Endothelial cell of umbilical vein (primary cell): ENCODE results near the gene CDH23. TPM values are rescaled to one million over a fixed set of nuclear protein-coding genes. Genes with fewer than 3 reads are reported as not detected.

Experiments
- BruUV-seq: library from RNA; stranded (reverse); fragments of 400-500 nt; replicated peaks from 2 replicates; lab custom pipeline; 2021; lab: Mats Ljungman, UMichigan
- CTCF ChIA-PET: fragments of 300-600, 350-600 bp; sonication (Branson Sonifier 250); formaldehyde crosslinking; loops from one replicate; lab custom pipeline; 2021; ENCODE audit warnings: antibody characterized with exemption, inconsistent platforms; lab: Charles Lee
- POLR2A ChIA-PET: fragments of 300-600, 350-600 bp; sonication (Branson Sonifier 250); formaldehyde crosslinking; loops from one replicate; lab custom pipeline; 2021; ENCODE audit warnings: antibody characterized with exemption, inconsistent platforms; lab: Charles Lee
- DNase-seq: peaks from one replicate; pipeline ENCODE4 v3.0.0-alpha.2; 2011; ENCODE audit warnings: low read depth, low spot score
- FAIRE-seq: peaks from 2 replicates; lab custom pipeline; 2011; peaks lifted over from hg19 to GRCh38; lab: Jason Lieb, UNC
- H2AFZ ChIP-seq: 2 replicates; pipeline ENCODE4 v1.6.0; 2012; ENCODE audit warnings: low read depth, low read length, control low read depth, inconsistent platforms
- H3K27ac ChIP-seq: 2 replicates; pipeline ENCODE4 v1.5.1; 2011; ENCODE audit warnings: low read depth, mild to moderate bottlenecking, control low read depth, low read length, moderate library complexity; ENCODE audit not compliant: insufficient read depth
- H3K27me3 ChIP-seq, 2 experiments: 2 replicates each; pipeline versions ENCODE4 v1.6.0 to v1.6.1; 2011; ENCODE audit warnings: low read length in 2 of 2, mixed read lengths in 1 of 2; ENCODE audit not compliant: control insufficient read depth in 2 of 2, insufficient read depth in 2 of 2
- H3K36me3 ChIP-seq, 2 experiments: 2 replicates in 1 of 2; 3 replicates in 1 of 2; pipeline ENCODE4 v1.5.1; 2011; ENCODE audit warnings: low read length in 2 of 2, mild to moderate bottlenecking in 1 of 2, moderate library complexity in 1 of 2; ENCODE audit not compliant: control insufficient read depth in 2 of 2, insufficient read depth in 2 of 2; ENCODE audit errors: extremely low read depth in 1 of 2
- H3K4me1 ChIP-seq: 3 replicates; pipeline ENCODE4 v1.5.1; 2011; ENCODE audit warnings: mild to moderate bottlenecking, low read length; ENCODE audit not compliant: control insufficient read depth, insufficient read depth; ENCODE audit errors: extremely low read depth
- H3K4me2 ChIP-seq: 2 replicates; pipeline ENCODE4 v1.6.1; 2011; ENCODE audit warnings: low read length, control low read depth, mixed read lengths; ENCODE audit not compliant: insufficient read depth
- H3K4me3 ChIP-seq, 3 experiments: fragments of 200-600 bp in 1 of 3; sonication (generic), shearing (Covaris generic) in 1 of 3; replicated peaks in 1 of 3; 2 replicates each; pipeline ENCODE4 v1.5.1; 2011 to 2016; ENCODE audit warnings: control low read depth in 3 of 3, low read length in 3 of 3, mild to moderate bottlenecking in 2 of 3, inconsistent platforms in 1 of 3, low read depth in 1 of 3, moderate library complexity in 1 of 3; ENCODE audit not compliant: insufficient read depth in 1 of 3
- H3K79me2 ChIP-seq: 2 replicates; pipeline ENCODE4 v1.6.0; 2012; ENCODE audit warnings: low read length, inconsistent platforms; ENCODE audit not compliant: control insufficient read depth, insufficient read depth
- H3K9ac ChIP-seq: replicated peaks from 2 replicates; pipeline ENCODE3; 2011; ENCODE audit warnings: low read length, control low read depth; ENCODE audit not compliant: insufficient read depth; ENCODE audit errors: extremely low read depth
- H3K9me1 ChIP-seq: replicated peaks from 3 replicates; pipeline ENCODE4 v1.6.0; 2011; ENCODE audit warnings: mild to moderate bottlenecking, low read length; ENCODE audit not compliant: control insufficient read depth, insufficient read depth; ENCODE audit errors: extremely low read depth
- H3K9me3 ChIP-seq: replicated peaks from 2 replicates; pipeline ENCODE4 v1.5.1; 2012; ENCODE audit warnings: low read length, inconsistent platforms; ENCODE audit not compliant: control insufficient read depth, insufficient read depth
- H4K20me1 ChIP-seq: replicated peaks from 2 replicates; pipeline ENCODE3; 2011; ENCODE audit warnings: mild to moderate bottlenecking, low read length; ENCODE audit not compliant: control insufficient read depth, insufficient read depth; ENCODE audit errors: extremely low read depth
- CTCF ChIP-seq, 2 donors: IDR thresholded peaks; 1 replicate in 1 of 2; 2 replicates in 1 of 2; pipeline ENCODE4 v1.5.1; 2011; ENCODE audit warnings: low read length in 2 of 2, mild to moderate bottlenecking in 2 of 2, moderate library complexity in 2 of 2, control low read depth in 1 of 2, inconsistent platforms in 1 of 2, low read depth in 1 of 2; ENCODE audit not compliant: insufficient read depth in 1 of 2; ENCODE audit errors: extremely low read depth in 1 of 2
- EZH2 ChIP-seq: IDR thresholded peaks from 2 replicates; pipeline ENCODE4 v1.6.1; 2012; ENCODE audit warnings: borderline replicate concordance, low read depth, mild to moderate bottlenecking, moderate library complexity, low read length, inconsistent platforms; ENCODE audit not compliant: severe bottlenecking
- FOS ChIP-seq: IDR thresholded peaks from 2 replicates; pipeline ENCODE4 v1.6.1; 2011; ENCODE audit warnings: mild to moderate bottlenecking, low read length, moderate library complexity, borderline replicate concordance; ENCODE audit not compliant: insufficient read depth
- MAX ChIP-seq: IDR thresholded peaks from 2 replicates; pipeline ENCODE4 v1.6.1; 2011; ENCODE audit not compliant: insufficient read depth, insufficient read length
- MYC ChIP-seq: IDR thresholded peaks from one replicate; pipeline ENCODE4 v1.6.1; 2011; ENCODE audit warnings: mild to moderate bottlenecking, low read depth, low read length
- POLR2AphosphoS5 ChIP-seq: IDR thresholded peaks from 2 replicates; pipeline ENCODE4 v1.6.1; 2012; ENCODE audit warnings: low read depth, mild to moderate bottlenecking, control low read depth, low read length, moderate library complexity; ENCODE audit not compliant: insufficient read depth
- dilution Hi-C: fragments of 300-500 bp; cut with MboI; formaldehyde crosslinking; loops from one replicate; pipeline ENCODE4 v1.15.0; 2019; ENCODE audit warnings: low sequenced_read_pairs; ENCODE audit not compliant: extremely low pct_ligation_motif_present
- intact Hi-C: fragments of 100-400 bp; cut with micrococcal nuclease; formaldehyde crosslinking; loops from one replicate; pipeline ENCODE4 v1.10.0; 2022
- polyA plus RNA-seq, 4 experiments: library from polyadenylated mRNA; depleted of rRNA in 3 of 4; stranded (reverse) in 3 of 4; unstranded in 1 of 4; fragments of >200 nt; gene quantifications; 2 replicates each; pipeline versions ENCODE4 v1.2.1 to v1.2.3, GENCODE V29; 2011 to 2012; ENCODE audit warnings: missing spikeins in 1 of 4
- total RNA-seq: library from RNA; stranded (reverse); gene quantifications from 2 replicates; pipeline ENCODE4 v1.2.3, GENCODE V29; 2021

CDH23 gene
- total and polyA plus RNA-seq, 2 donors (not counting 3 experiments of a cell fraction or from before 2014, with no cell fraction given) = not detected

GRCh38 chr10:71494476-71494875 is 97.8 kb downstream of the CDH23 start:
- no peak for DNase-seq
- dilution Hi-C loops = no loop called here
- Histone ChIP-seq H3K9me3 (no peaks in the 10 kb centered on the region), H3K4me1 (no peaks in the 10 kb centered on the region), H3K4me2 (no peak overlapping the region), H2AFZ (no peak overlapping the region), H3K36me3 (no peaks in the 10 kb centered on the region), H3K4me3 (no peak overlapping the region), H4K20me1 (no peaks in the 10 kb centered on the region), H3K79me2 (no peaks in the 10 kb centered on the region), H3K27ac (no peak overlapping the region), H3K9ac (no peak overlapping the region), H3K9me1 (no peaks in the 10 kb centered on the region), H3K27me3 (peaks cover 17 to 22% of the 10 kb centered on the region in 2 experiments)
- intact Hi-C loops = no loop called here
- TF ChIP-seq CTCF (IDR thresholded peaks at IDR 0.05; ENCODE audit: extremely low read depth in 1 of 2, insufficient read depth in 1 of 2, low read depth in 1 of 2, low read length in 2 of 2) (no peak), FOS (no peak), POLR2AphosphoS5 (no peak), MAX (no peak), MYC (no peak), EZH2 (no peak)
- no peak for FAIRE-seq
- POLR2A ChIA-PET = no interaction called here
- CTCF ChIA-PET = no interaction called here
- no TSS peak for BruUV-seq
